ENCODE measurements around the gene NRN1L.
"Not testable (repeated sequence)": the region's sequence is repeated elsewhere in the genome, so short reads cannot be mapped to it uniquely, and the experiment has no call there.

The NRN1L gene

GRCh38 chr16:67883872-67884261 lies 818 bp upstream of the NRN1L start:
- no peak for DNase-seq

GRCh38 chr16:67885545-67885944 lies 860 bp downstream of the NRN1L start:
- DNase-seq, result no peak

GRCh38 chr16:67885976-67886375 lies 1.3 kb downstream of the NRN1L start:
- no peak for DNase-seq

GRCh38 chr16:67886387-67886786 lies 1.7 kb downstream of the NRN1L start:
- DNase-seq, result no peak

- DNase-seq, result no peak
These were observed 3.6 kb downstream of the NRN1L start for GRCh38 chr16:67888331-67888730.

GRCh38 chr16:67892375-67892774 lies 7.7 kb downstream of the NRN1L start:
- no peak for DNase-seq

GRCh38 chr16:67892899-67893742 lies 8.4 kb downstream of the NRN1L start, which contains the start of gene PSKH1:
Gene PSKH1 (plus strand): TSS chr16:67893254. CDS start chr16:67908750, 15,496 bp downstream.
- peak; percentile 89 for DNase-seq

GRCh38 chr16:67893743-67894399 lies 9.2 kb downstream of the NRN1L start:
- DNase-seq, result no peak

- no peak for DNase-seq
These were observed 12.5 kb downstream of the NRN1L start for GRCh38 chr16:67897231-67897630.

GRCh38 chr16:67901734-67902133 lies 17.0 kb downstream of the NRN1L start:
- no peak for DNase-seq

GRCh38 chr16:67902831-67903230 lies 18.1 kb downstream of the NRN1L start:
- no peak for DNase-seq

GRCh38 chr16:67907397-67908180 lies 22.9 kb downstream of the NRN1L start:
- no peak for DNase-seq

GRCh38 chr16:67909056-67909742 lies 24.5 kb downstream of the NRN1L start:
- no peak for DNase-seq

- no peak for DNase-seq
These were observed 25.5 kb downstream of the NRN1L start for GRCh38 chr16:67910158-67910557.

- no peak for DNase-seq
These were observed 30.2 kb downstream of the NRN1L start for GRCh38 chr16:67914758-67915495.

- not testable (repeated sequence) for DNase-seq
These were observed 30.7 kb downstream of the NRN1L start for GRCh38 chr16:67915496-67915769.

GRCh38 chr16:67915831-67916723 lies 31.4 kb downstream of the NRN1L start:
- DNase-seq, result no peak

GRCh38 chr16:67917140-67917851 lies 32.6 kb downstream of the NRN1L start:
- DNase-seq, result no peak

- DNase-seq, result no peak
These were observed 33.2 kb downstream of the NRN1L start for GRCh38 chr16:67917852-67918236.

- no peak for DNase-seq
These were observed 35.0 kb downstream of the NRN1L start for GRCh38 chr16:67919622-67920221.

Data from NCI-H748 treated with DMSO at 0.1 percent for 48 hours (cell line).